Lower leg skin (tissue), 3 donors: ENCODE results near the gene RPA1.

Experiments
- CTCF ChIP-seq, 3 donors: fragments of 450-650 bp; IDR thresholded peaks; one replicate each; pipeline ENCODE4 v1.5.1; 2016; ENCODE audit warnings: antibody characterized with exemption in 3 of 3, mild to moderate bottlenecking in 3 of 3, moderate library complexity in 2 of 3
- POLR2A ChIP-seq, 2 donors: fragments of 450-650 bp; IDR thresholded peaks; one replicate each; pipeline ENCODE4 v1.6.1; 2016 to 2017; ENCODE audit warnings: antibody characterized with exemption in 2 of 2, mild to moderate bottlenecking in 1 of 2, moderate library complexity in 1 of 2

DNA sequence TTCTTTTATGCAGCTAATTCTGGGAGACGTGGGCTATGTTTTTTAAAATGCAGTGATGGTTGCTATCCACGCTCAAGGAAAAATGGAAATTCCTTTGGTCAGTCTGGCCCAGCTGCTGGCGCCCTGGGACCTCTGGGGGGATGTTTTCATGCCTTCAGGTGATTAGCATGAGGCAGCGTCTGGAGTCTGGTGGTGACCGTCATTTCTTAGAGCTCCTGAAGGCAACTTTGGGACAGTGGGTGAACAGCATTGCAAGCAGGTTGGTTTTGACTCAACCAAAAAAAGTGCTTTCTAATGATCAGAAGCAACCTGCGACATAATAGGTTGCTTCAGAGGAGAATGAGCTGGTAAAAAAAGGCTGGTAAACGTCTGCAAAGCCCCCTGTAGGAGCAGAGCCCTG is 82.3 kb downstream of the RPA1 start:
- no peak for TF ChIP-seq POLR2A (IDR thresholded peaks at IDR 0.05)
- no peak for TF ChIP-seq CTCF (IDR thresholded peaks at IDR 0.05)
